Measurements from ENCODE around the gene LYSMD3.
"Not testable (repeated sequence)": the region's sequence is repeated elsewhere in the genome, so short reads cannot be mapped to it uniquely, and the experiment has no call there.

The LYSMD3 gene

GRCh38 chr5:90529194-90529938, at the start of gene LYSMD3:
Gene LYSMD3 (minus strand): TSS chr5:90529584. CDS start chr5:90525289, 4,295 bp downstream.
- peak; percentile 80 for DNase-seq

GRCh38 chr5:90576566-90576965, 47.2 kb upstream of the LYSMD3 start:
- not testable (repeated sequence) for DNase-seq

- no peak for DNase-seq
Observed at GRCh38 chr5:90575712-90576111, 46.3 kb upstream of the LYSMD3 start.

GRCh38 chr5:90571147-90571773, 41.9 kb upstream of the LYSMD3 start:
- no peak for DNase-seq

- DNase-seq: no peak
Observed at GRCh38 chr5:90570034-90570433, 40.6 kb upstream of the LYSMD3 start.

GRCh38 chr5:90569084-90569483, 39.7 kb upstream of the LYSMD3 start:
- no peak for DNase-seq

- DNase-seq: no peak
Observed at GRCh38 chr5:90565491-90565890, 36.1 kb upstream of the LYSMD3 start.

GRCh38 chr5:90563108-90563507, 33.7 kb upstream of the LYSMD3 start:
- DNase-seq: no peak

- peak; percentile 11 for DNase-seq
Observed at GRCh38 chr5:90562341-90562740, 33.0 kb upstream of the LYSMD3 start.

GRCh38 chr5:90561766-90562165, 32.4 kb upstream of the LYSMD3 start:
- DNase-seq: no peak

GRCh38 chr5:90560771-90561170, 31.4 kb upstream of the LYSMD3 start:
- DNase-seq: no peak

- DNase-seq: peak; percentile 95
Observed at GRCh38 chr5:90558344-90559192, 29.2 kb upstream of the LYSMD3 start, which contains the start of gene ADGRV1. Gene ADGRV1 (plus strand): TSS chr5:90558797. CDS start chr5:90558896, 99 bp downstream.

GRCh38 chr5:90557871-90558270, 28.5 kb upstream of the LYSMD3 start:
- no peak for DNase-seq

- no peak for DNase-seq
Observed at GRCh38 chr5:90557391-90557790, 28.0 kb upstream of the LYSMD3 start.

GRCh38 chr5:90555666-90556065, 26.3 kb upstream of the LYSMD3 start:
- DNase-seq: no peak

- DNase-seq: no peak
Observed at GRCh38 chr5:90554358-90555006, 25.1 kb upstream of the LYSMD3 start.

- no peak for DNase-seq
Observed at GRCh38 chr5:90553711-90554110, 24.3 kb upstream of the LYSMD3 start.

- DNase-seq: no peak
Observed at GRCh38 chr5:90551376-90551775, 22.0 kb upstream of the LYSMD3 start.

- DNase-seq: no peak
Observed at GRCh38 chr5:90550963-90551362, 21.6 kb upstream of the LYSMD3 start.

GRCh38 chr5:90549729-90550275, 20.4 kb upstream of the LYSMD3 start:
- DNase-seq: no peak

GRCh38 chr5:90549223-90549622, 19.8 kb upstream of the LYSMD3 start:
- no peak for DNase-seq

- DNase-seq: peak; percentile 77
Observed at GRCh38 chr5:90548069-90548593, 18.7 kb upstream of the LYSMD3 start.
